Measurements from ENCODE around the gene ARPC5. TPM values are rescaled to one million over a fixed set of nuclear protein-coding genes. Genes with fewer than 3 reads are reported as not detected.

The ARPC5 gene
- total RNA-seq, 1 experiment from 2014 or later = 104 TPM

Other genes with a start within 250 kb of the ARPC5 start
- 0.39 TPM for gene NMNAT2, start 217.4 kb downstream of the ARPC5 start, total RNA-seq (2021; ENCODE audit: unreplicated experiment)
- 65.2 TPM for gene SMG7, start 163.3 kb downstream of the ARPC5 start, total RNA-seq (2021; ENCODE audit: unreplicated experiment)
- 0.10 TPM for gene NCF2, start 45.3 kb downstream of the ARPC5 start, total RNA-seq (2021; ENCODE audit: unreplicated experiment)
- not detected for gene APOBEC4, start 17.5 kb upstream of the ARPC5 start, total RNA-seq (2021; ENCODE audit: unreplicated experiment)
- gene RGL1, start 169.3 kb upstream of the ARPC5 start, total RNA-seq (2021; ENCODE audit: unreplicated experiment) = 0.92 TPM